Spinal cord (tissue), 10 donors: ENCODE results near the gene SPECC1L. TPM values are rescaled to one million over a fixed set of nuclear protein-coding genes. Genes with fewer than 3 reads are reported as not detected.
"Not testable (repeated sequence)": the region's sequence is repeated elsewhere in the genome, so short reads cannot be mapped to it uniquely, and the experiment has no call there.

Experiments
- DNase-seq, 6 donors: peaks; one replicate each; pipeline versions ENCODE4 v3.0.0 to v3.0.0-alpha.2; 2013 to 2015; ENCODE audit warnings: low spot score in 6 of 6, low read depth in 4 of 6
- H3K27ac ChIP-seq: one replicate; pipeline ENCODE4 v1.5.1; 2013; ENCODE audit warnings: low read depth, low read length, control low read depth
- H3K27me3 ChIP-seq: one replicate; pipeline ENCODE4 v1.6.1; 2013; ENCODE audit warnings: low read length; ENCODE audit not compliant: control insufficient read depth, insufficient read depth
- H3K36me3 ChIP-seq: one replicate; pipeline ENCODE4 v1.6.1; 2013; ENCODE audit warnings: low read length; ENCODE audit not compliant: control insufficient read depth, insufficient read depth
- H3K4me1 ChIP-seq: one replicate; pipeline ENCODE4 v1.6.1; 2013; ENCODE audit warnings: low read length; ENCODE audit not compliant: control insufficient read depth, insufficient read depth
- H3K4me3 ChIP-seq: one replicate; pipeline ENCODE4 v1.5.1; 2013; ENCODE audit warnings: low read depth, low read length, control low read depth
- H3K9me3 ChIP-seq: one replicate; pipeline ENCODE4 v1.6.1; 2013; ENCODE audit warnings: low read length; ENCODE audit not compliant: control insufficient read depth, insufficient read depth
- WGBS: methylation state at CpG from one replicate; pipeline ENCODE4 v1.1.5; 2013; ENCODE audit warnings: missing lambda C conversion rate; ENCODE audit not compliant: insufficient coverage; 5-methylcytosine and 5-hydroxymethylcytosine counted together
- polyA plus RNA-seq, 2 donors: library from polyadenylated mRNA; unstranded; fragments of 120-200 nt; gene quantifications; one replicate each; pipeline ENCODE4 v1.2.1, GENCODE V29; 2013; ENCODE audit not compliant: insufficient read length in 2 of 2
- total RNA-seq, 2 donors: library from RNA; depleted of rRNA in 1 of 2; stranded (reverse); fragments of 120-200 nt in 1 of 2; fragments of >200 nt in 1 of 2; gene quantifications; one replicate each; pipeline versions ENCODE4 v1.2.3 to v1.2.4, GENCODE V29; 2013 to 2014
- donor health status: healthy.

The SPECC1L gene
- total and polyA plus RNA-seq, 4 donors = 37.0 to 50.5 (median 38.6) TPM

- H3K36me3 ChIP-seq, H3K4me3 ChIP-seq, H3K9me3 ChIP-seq, H3K27me3 ChIP-seq, H3K4me1 ChIP-seq, H3K27ac ChIP-seq: not testable (repeated sequence)
- peak in 3 of 6 donors; percentile 36 to 81 (median 64) for DNase-seq
- 0% methylated on average over 1 of the region's 10 CpGs for WGBS
These were observed 11.2 kb upstream of the SPECC1L start for GRCh38 chr22:24259459-24259858.

GRCh38 chr22:24262185-24262749, 8.4 kb upstream of the SPECC1L start:
- DNase-seq, H3K9me3 ChIP-seq: not testable (repeated sequence)
- 93% methylated on average over 16 of the region's 18 CpGs for WGBS

DNA sequence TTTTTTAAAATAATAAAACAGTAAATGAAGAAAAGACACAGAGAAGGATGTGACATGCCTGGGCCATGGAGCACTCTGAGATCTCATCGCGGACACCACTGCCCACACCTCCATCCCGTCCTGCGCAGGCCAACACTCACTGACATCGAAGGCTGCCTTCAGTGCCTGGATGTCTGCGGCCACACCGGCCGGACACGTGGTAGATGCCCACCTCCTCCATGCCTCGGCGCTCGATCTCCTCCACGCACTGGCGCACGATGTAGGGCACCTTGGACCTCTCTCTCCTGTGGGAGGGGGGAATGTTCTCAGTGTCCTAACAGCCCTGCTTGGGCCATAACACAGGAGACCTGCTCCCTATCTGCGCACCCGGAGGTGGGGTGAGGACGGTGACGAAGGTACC, 7.2 kb upstream of the SPECC1L start:
- H3K4me3 ChIP-seq, H3K36me3 ChIP-seq, H3K9me3 ChIP-seq, DNase-seq, H3K27me3 ChIP-seq, H3K4me1 ChIP-seq, H3K27ac ChIP-seq: not testable (repeated sequence)
- no CpG with 5 or more reads among the region's 19 CpGs for WGBS

More at GRCh38 chr22:24262185-24262749, 8.4 kb upstream of the SPECC1L start:
- H3K27me3 ChIP-seq, H3K4me3 ChIP-seq, H3K27ac ChIP-seq, H3K36me3 ChIP-seq, H3K4me1 ChIP-seq: not testable (repeated sequence)

- no CpG with 5 or more reads among the region's 9 CpGs for WGBS
- not testable (repeated sequence) for H3K4me3 ChIP-seq, H3K27me3 ChIP-seq, H3K4me1 ChIP-seq, H3K36me3 ChIP-seq, H3K9me3 ChIP-seq
- peak in 1 of 6 donors; percentile 15 for DNase-seq
- H3K27ac ChIP-seq = peak overlapping the region; percentile 33
These were observed 6.2 kb upstream of the SPECC1L start for GRCh38 chr22:24264329-24264896.

DNA sequence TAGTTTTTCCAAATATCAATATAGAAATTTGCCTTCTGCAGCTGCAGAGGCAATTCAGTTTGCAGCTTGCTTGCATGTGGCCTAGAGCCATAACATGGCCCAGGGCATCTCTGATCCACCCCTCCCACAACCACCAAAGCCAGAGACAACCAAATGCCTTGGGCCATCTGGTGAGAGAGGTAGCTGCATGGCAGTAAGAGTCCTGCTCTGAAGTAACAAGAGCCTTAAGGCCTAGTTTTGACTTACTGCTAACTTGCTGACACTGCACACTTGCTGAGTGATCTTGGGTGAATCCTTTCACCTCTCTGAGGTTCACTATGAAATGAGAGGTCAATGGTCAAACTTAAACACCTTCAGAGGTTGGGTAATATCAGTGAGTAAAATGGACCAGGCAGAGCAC, 4.9 kb upstream of the SPECC1L start:
- Histone ChIP-seq H3K27ac (no peak overlapping the region), H3K4me1 (no peaks in the 10 kb centered on the region), H3K36me3 (no peaks in the 10 kb centered on the region), H3K4me3 (no peak overlapping the region), H3K27me3 (no peaks in the 10 kb centered on the region), H3K9me3 (no peaks in the 10 kb centered on the region)
- DNase-seq = no peak

DNA sequence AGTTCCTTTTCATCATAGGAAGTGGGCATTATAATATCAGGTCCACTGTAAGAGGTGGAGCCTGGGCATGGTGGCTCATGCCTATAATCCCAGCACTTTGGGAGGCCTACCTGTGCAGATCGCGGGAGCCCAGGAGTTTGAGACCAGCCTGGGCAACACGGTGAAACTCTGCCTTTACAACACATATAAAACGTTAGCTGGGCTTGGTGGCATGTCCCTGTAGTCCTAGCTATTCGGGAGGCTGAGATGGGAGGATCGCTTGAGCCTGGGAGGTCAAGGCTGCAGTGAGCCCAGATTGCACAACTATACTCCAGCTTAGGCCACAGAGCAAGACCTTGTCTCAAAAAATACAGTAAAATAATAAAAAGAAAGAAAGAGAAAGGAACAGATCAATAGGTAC, 4.1 kb upstream of the SPECC1L start:
- WGBS = 87% methylated on average over 4 of the region's 6 CpGs
- H3K27me3 ChIP-seq, H3K4me1 ChIP-seq, H3K4me3 ChIP-seq, H3K27ac ChIP-seq, H3K9me3 ChIP-seq, H3K36me3 ChIP-seq, DNase-seq: not testable (repeated sequence)

- H3K4me1 ChIP-seq = peaks cover 12% of the 10 kb centered on the region
- H3K9me3 ChIP-seq = no peaks in the 10 kb centered on the region
- H3K36me3 ChIP-seq = no peaks in the 10 kb centered on the region
- no peaks in the 10 kb centered on the region for H3K27me3 ChIP-seq
- WGBS = under 1% methylated on average over 20 of the region's 25 CpGs
- H3K4me3 ChIP-seq = peak overlapping the region; percentile 94
- DNase-seq = peak in 1 of 6 donors; percentile 56
- peak overlapping the region; percentile 94 for H3K27ac ChIP-seq
These were observed 789 bp downstream of the SPECC1L start for GRCh38 chr22:24271386-24271854.

DNA sequence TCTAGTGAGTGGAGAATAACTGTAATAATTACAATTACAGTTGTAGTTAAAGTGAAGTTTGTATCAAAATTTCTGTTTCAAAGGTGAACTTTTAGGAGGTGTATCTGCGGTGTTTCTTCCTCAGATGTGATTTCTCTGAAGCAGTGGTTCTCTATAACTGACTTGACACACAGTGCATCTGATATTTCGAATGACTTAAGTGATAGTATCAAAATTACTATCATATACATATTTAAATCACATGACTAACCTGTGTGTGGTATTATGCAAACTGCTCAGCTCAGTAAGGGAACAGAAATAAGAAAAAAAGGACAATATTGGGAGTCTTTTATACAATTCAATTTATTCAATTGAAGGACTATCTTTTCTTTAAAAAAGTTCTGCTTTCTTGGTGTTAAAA, 2.4 kb downstream of the SPECC1L start:
- no CpG with 5 or more reads among the region's 2 CpGs for WGBS
- H3K36me3 ChIP-seq, DNase-seq, H3K9me3 ChIP-seq, H3K27ac ChIP-seq, H3K27me3 ChIP-seq, H3K4me3 ChIP-seq: not testable (repeated sequence)
- peaks cover 12% of the 10 kb centered on the region for H3K4me1 ChIP-seq

- not testable (repeated sequence) for H3K36me3 ChIP-seq, H3K9me3 ChIP-seq, DNase-seq, H3K4me3 ChIP-seq, H3K27ac ChIP-seq, H3K27me3 ChIP-seq
- peaks cover 12% of the 10 kb centered on the region for H3K4me1 ChIP-seq
- 53% methylated on average over 3 of the region's 4 CpGs for WGBS
These were observed 3.3 kb downstream of the SPECC1L start for GRCh38 chr22:24273906-24274305.

DNA sequence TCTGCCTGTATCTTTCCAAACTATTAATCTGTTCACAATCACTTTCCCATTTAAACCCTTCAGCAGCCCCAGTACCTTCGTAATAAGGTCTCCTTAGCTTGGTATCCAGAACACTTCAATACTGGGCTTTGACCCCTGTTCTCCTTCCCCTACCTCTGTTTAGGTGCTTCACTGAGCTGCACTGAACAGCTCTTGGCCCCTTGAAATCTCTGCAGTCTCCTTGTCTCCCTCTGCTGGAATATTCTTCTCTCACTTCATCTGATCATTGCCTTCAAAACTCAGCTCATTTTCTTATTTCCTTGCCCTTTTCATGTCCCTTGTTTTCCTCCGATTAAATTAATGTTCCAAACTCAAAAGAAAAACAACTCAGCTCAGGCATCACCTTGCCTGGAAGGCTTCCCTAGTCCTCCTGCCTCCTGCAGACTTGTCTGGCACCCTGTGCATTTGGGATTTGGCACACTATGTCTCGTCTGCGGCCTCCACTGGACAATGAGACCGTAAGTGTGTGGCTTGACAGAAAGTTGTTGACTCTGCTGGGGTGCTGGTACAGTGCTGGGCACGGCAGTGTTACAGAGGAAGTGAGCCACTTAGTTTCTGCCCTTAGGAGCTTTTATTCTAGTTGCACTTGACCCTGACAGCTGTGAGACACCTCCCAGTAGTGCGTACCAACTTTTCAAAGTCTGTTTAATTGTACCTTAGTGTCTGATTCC, 4.2 kb downstream of the SPECC1L start:
- H3K9me3 ChIP-seq, H3K27me3 ChIP-seq, DNase-seq, H3K27ac ChIP-seq, H3K36me3 ChIP-seq, H3K4me3 ChIP-seq: not testable (repeated sequence)
- peaks cover 12% of the 10 kb centered on the region for H3K4me1 ChIP-seq
- 34% methylated on average over 5 of the region's 7 CpGs for WGBS
